SK-N-SH (cell line): ENCODE measurements around the gene PCGF3. TPM values are rescaled to one million over a fixed set of nuclear protein-coding genes. Genes with fewer than 3 reads are reported as not detected.

ENCODE experiments used
- CTCF ChIA-PET: fragments of 300-600, 350-600 bp; formaldehyde crosslinking; extraction: SDS; loops from one replicate; lab custom pipeline; 2021; lab: Yijun Ruan, JAX
- POLR2A ChIA-PET: fragments of 350-600 bp; sonication (Branson Sonifier 250); formaldehyde crosslinking; extraction: SDS; loops from one replicate; lab custom pipeline; 2020; ENCODE audit warnings: antibody characterized with exemption, inconsistent platforms; lab: Yijun Ruan, JAX
- DNase-seq: peaks from one replicate; pipeline ENCODE4 v3.0.0; 2012
- H2AFZ ChIP-seq: fragments of 200-600 bp; sonication (generic); 2 replicates; pipeline ENCODE4 v1.8.1; 2016; ENCODE audit warnings: antibody characterized with exemption, mild to moderate bottlenecking, low read depth
- H3F3A ChIP-seq: fragments of 200-600 bp; sonication (generic); replicated peaks from 2 replicates; pipeline ENCODE3; 2016; ENCODE audit warnings: antibody characterized with exemption, mild to moderate bottlenecking; ENCODE audit not compliant: insufficient read depth
- H3K27ac ChIP-seq, 2 experiments: fragments of 200-500 bp in 1 of 2; fragments of 200-600 bp in 1 of 2; sonication (Bioruptor generic) in 1 of 2; sonication (generic), shearing (Covaris generic) in 1 of 2; 2 replicates each; pipeline versions ENCODE4 v1.5.1 to v1.6.1; 2014 to 2016; ENCODE audit warnings: low read depth in 2 of 2, inconsistent platforms in 1 of 2, low read length in 1 of 2, mild to moderate bottlenecking in 1 of 2, mixed read lengths in 1 of 2
- H3K27me3 ChIP-seq: fragments of 200-600 bp; sonication (generic), shearing (Covaris generic); 2 replicates; pipeline ENCODE4 v1.6.1; 2016; ENCODE audit warnings: mixed run types; ENCODE audit not compliant: insufficient read depth
- H3K36me3 ChIP-seq, 2 experiments: fragments of 200-500 bp in 1 of 2; fragments of 200-600 bp in 1 of 2; sonication (Bioruptor generic) in 1 of 2; sonication (generic) in 1 of 2; replicated peaks in 1 of 2; 2 replicates each; pipeline versions ENCODE3 to v1.5.1; 2014 to 2016; ENCODE audit warnings: low read length in 1 of 2, mild to moderate bottlenecking in 1 of 2; ENCODE audit not compliant: insufficient read depth in 2 of 2, control insufficient read depth in 1 of 2
- H3K4me1 ChIP-seq, 2 experiments: fragments of 200-500 bp in 1 of 2; fragments of 200-600 bp in 1 of 2; sonication (Bioruptor generic) in 1 of 2; sonication (generic), shearing (Covaris generic) in 1 of 2; 2 replicates each; pipeline versions ENCODE4 v1.5.1 to v1.6.1; 2014 to 2016; ENCODE audit warnings: low read depth in 1 of 2, low read length in 1 of 2, mixed run types in 1 of 2; ENCODE audit not compliant: insufficient read depth in 2 of 2, control insufficient read depth in 1 of 2
- H3K4me2 ChIP-seq: fragments of 200-600 bp; sonication (generic), shearing (Covaris generic); 2 replicates; pipeline ENCODE4 v1.6.1; 2017; ENCODE audit warnings: mixed run types
- H3K4me3 ChIP-seq, 2 experiments: fragments of 200-500 bp in 1 of 2; fragments of 200-600 bp in 1 of 2; sonication (Bioruptor generic) in 1 of 2; sonication (generic), shearing (Covaris generic) in 1 of 2; 2 replicates each; pipeline versions ENCODE4 v1.5.1 to v1.8.1; 2014 to 2016; ENCODE audit warnings: low read depth in 2 of 2, inconsistent platforms in 1 of 2, low read length in 1 of 2, mild to moderate bottlenecking in 1 of 2, mixed read lengths in 1 of 2, moderate library complexity in 1 of 2
- H3K79me2 ChIP-seq: fragments of 200-600 bp; sonication (generic); 2 replicates; pipeline ENCODE4 v1.8.1; 2017; ENCODE audit warnings: mild to moderate bottlenecking; ENCODE audit not compliant: insufficient read depth
- H3K9ac ChIP-seq: fragments of 200-600 bp; sonication (generic); 2 replicates; pipeline ENCODE4 v1.6.1; 2017; ENCODE audit warnings: mixed run types
- H3K9me2 ChIP-seq: fragments of 200-600 bp; sonication (generic); 2 replicates; pipeline ENCODE4 v1.6.1; 2017; ENCODE audit warnings: mixed run types
- H3K9me3 ChIP-seq: fragments of 200-600 bp; sonication (generic); 2 replicates; pipeline ENCODE4 v1.6.1; 2017; ENCODE audit warnings: mixed run types, mild to moderate bottlenecking, moderate library complexity
- H4K20me1 ChIP-seq: fragments of 200-600 bp; sonication (generic); 2 replicates; pipeline ENCODE4 v1.6.1; 2017; ENCODE audit warnings: mild to moderate bottlenecking, mixed run types; ENCODE audit not compliant: insufficient read depth
- CHD2 ChIP-seq: fragments of 150-350 bp; IDR thresholded peaks from 2 replicates; pipeline ENCODE4 v1.6.1; 2018; ENCODE audit warnings: low read length; ENCODE audit not compliant: partially characterized antibody
- CTCF ChIP-seq: fragments of 200-600 bp; sonication (generic); IDR thresholded peaks from 2 replicates; pipeline ENCODE4 v1.6.1; 2017; ENCODE audit warnings: antibody characterized with exemption, mild to moderate bottlenecking, moderate library complexity
- EP300 ChIP-seq, 2 experiments: IDR thresholded peaks; 2 replicates each; pipeline versions ENCODE4 v1.4.0 to v1.6.1; 2012; ENCODE audit warnings: borderline replicate concordance in 1 of 2, low read depth in 1 of 2, low read length in 1 of 2
- FOXJ3 ChIP-seq: sonication (generic); formaldehyde crosslinking; IDR thresholded peaks from 2 replicates; pipeline ENCODE4 v1.5.1; 2020; ENCODE audit warnings: mild to moderate bottlenecking, missing genetic modification reagents
- FOXM1 ChIP-seq: IDR thresholded peaks from 2 replicates; pipeline ENCODE4 v1.4.0; 2012; ENCODE audit warnings: low read depth, mild to moderate bottlenecking
- GABPA ChIP-seq: IDR thresholded peaks from 2 replicates; pipeline ENCODE4 v1.4.0; 2012; ENCODE audit warnings: low read depth, mild to moderate bottlenecking
- GATA2 ChIP-seq: sonication (generic); formaldehyde crosslinking; IDR thresholded peaks from 2 replicates; pipeline ENCODE4 v1.5.0; 2020; ENCODE audit warnings: mild to moderate bottlenecking, missing genetic modification reagents
- MXI1 ChIP-seq: IDR thresholded peaks from 2 replicates; pipeline ENCODE4 v1.6.1; 2012; ENCODE audit warnings: mild to moderate bottlenecking, low read depth, low read length, improper control_type of control experiment
- NFIC ChIP-seq: IDR thresholded peaks from 2 replicates; pipeline ENCODE4 v1.4.0; 2012; ENCODE audit warnings: borderline replicate concordance
- NRF1 ChIP-seq: IDR thresholded peaks from 2 replicates; pipeline ENCODE4 v1.6.1; 2012; ENCODE audit warnings: low read depth, mild to moderate bottlenecking, low read length
- RCOR1 ChIP-seq: fragments of 150-350 bp; IDR thresholded peaks from 2 replicates; pipeline ENCODE4 v1.6.1; 2017; ENCODE audit warnings: antibody characterized with exemption, low read length
- REST ChIP-seq: IDR thresholded peaks from 2 replicates; pipeline ENCODE4 v1.6.1; 2012; ENCODE audit warnings: mild to moderate bottlenecking, low read depth, low read length, moderate library complexity
- RFX5 ChIP-seq: IDR thresholded peaks from 2 replicates; pipeline ENCODE4 v1.6.1; 2012; ENCODE audit warnings: mild to moderate bottlenecking, improper control_type of control experiment, low read length
- SIN3A ChIP-seq: IDR thresholded peaks from 2 replicates; pipeline ENCODE4 v1.6.1; 2012; ENCODE audit warnings: low read depth, mild to moderate bottlenecking, low read length, moderate library complexity, borderline replicate concordance
- TAF1 ChIP-seq: IDR thresholded peaks from 2 replicates; pipeline ENCODE4 v1.6.1; 2012; ENCODE audit warnings: low read depth, mild to moderate bottlenecking, low read length, moderate library complexity, borderline replicate concordance
- TCF12 ChIP-seq: IDR thresholded peaks from 2 replicates; pipeline ENCODE4 v1.4.0; 2012
- TEAD4 ChIP-seq: IDR thresholded peaks from 2 replicates; pipeline ENCODE4 v1.4.0; 2012; ENCODE audit warnings: mild to moderate bottlenecking, borderline replicate concordance; ENCODE audit not compliant: insufficient read depth
- USF1 ChIP-seq: IDR thresholded peaks from 2 replicates; pipeline ENCODE4 v1.4.0; 2012; ENCODE audit warnings: low read depth, borderline replicate concordance
- USF2 ChIP-seq: fragments of 150-350 bp; IDR thresholded peaks from 2 replicates; pipeline ENCODE4 v1.6.1; 2017; ENCODE audit warnings: antibody characterized with exemption, low read length, low read depth, borderline replicate concordance
- YY1 ChIP-seq: IDR thresholded peaks from 2 replicates; pipeline ENCODE4 v1.4.0; 2012; ENCODE audit warnings: low read depth, mild to moderate bottlenecking
- WGBS: methylation state at CpG from one replicate; pipeline ENCODE4 v1.1.6; 2017; ENCODE audit warnings: low lambda C conversion rate; 5-methylcytosine and 5-hydroxymethylcytosine counted together
- polyA plus RNA-seq, 3 experiments: library from polyadenylated mRNA; depleted of rRNA; stranded (reverse); fragments of >200 nt; gene quantifications; 2 replicates each; pipeline ENCODE4 v1.2.3, GENCODE V29; 2012

The PCGF3 gene
- polyA plus RNA-seq, 1 of the 3 experiments (the other 2 are of a cell fraction): 44.8 TPM

GRCh38 chr4:733631-733980, 28.0 kb downstream of the PCGF3 start:
- H3K9me3 ChIP-seq: no peaks in the 10 kb centered on the region
- peaks cover 41 to 52% of the 10 kb centered on the region in 2 experiments for H3K36me3 ChIP-seq
- TF ChIP-seq RCOR1 (no peak), FOXM1 (no peak), GABPA (no peak), NFIC (no peak), EP300 (IDR thresholded peaks at IDR 0.05; ENCODE audit: borderline replicate concordance in 1 of 2, low read depth in 1 of 2, low read length in 1 of 2) (no peak), GATA2 (no peak), TEAD4 (no peak), USF1 (no peak), SIN3A (no peak), YY1 (no peak), FOXJ3 (no peak), TCF12 (no peak), REST (no peak), MXI1 (no peak), TAF1 (no peak), NRF1 (no peak), RFX5 (no peak), CTCF (no peak), CHD2 (no peak), USF2 (no peak)
- TF ChIP-seq, all 33 proteins: peak for 0
- H4K20me1 ChIP-seq: peaks cover 18% of the 10 kb centered on the region
- peaks cover 12% of the 10 kb centered on the region for H3K79me2 ChIP-seq
- no peak overlapping the region for H3K4me2 ChIP-seq
- H3K27ac ChIP-seq: no peak overlapping the region
- H3K9ac ChIP-seq: no peak overlapping the region
- DNase-seq: no peak
- H3F3A ChIP-seq: no peaks in the 10 kb centered on the region
- H3K4me1 ChIP-seq: no peaks in the 10 kb centered on the region
- ChIA-PET CTCF (interaction anchor here (1.0 to 3.2 kb wide), 2 partner anchors 9 to 50 kb away, joined by 4 to 15 read pairs; no protein-coding TSS in a partner anchor), POLR2A (no interaction called here)
- WGBS: 96% methylated on average over 18 of the region's 18 CpGs
- no peak overlapping the region for H3K4me3 ChIP-seq
- no peak overlapping the region for H2AFZ ChIP-seq
- H3K27me3 ChIP-seq: no peaks in the 10 kb centered on the region
- no peaks in the 10 kb centered on the region for H3K9me2 ChIP-seq
